OCI-LY1 (cell line): ENCODE data around the gene C8A.

ENCODE experiments used
- H2AFZ ChIP-seq: fragments of 200-600 bp; sonication (generic), shearing (Covaris generic); 2 replicates; pipeline ENCODE4 v1.6.0; 2014; ENCODE audit warnings: antibody characterized with exemption, mild to moderate bottlenecking, low read length
- H3F3A ChIP-seq: fragments of 200-600 bp; sonication (generic), shearing (Covaris generic); 2 replicates; pipeline ENCODE4 v1.6.0; 2014; ENCODE audit warnings: mild to moderate bottlenecking, antibody characterized with exemption, low read length, moderate library complexity; ENCODE audit not compliant: insufficient read depth
- H3K27ac ChIP-seq: fragments of 200-600 bp; sonication (generic); 2 replicates; pipeline ENCODE4 v1.5.1; 2014; ENCODE audit warnings: low read length, mixed run types, mild to moderate bottlenecking, low read depth; ENCODE audit not compliant: poor library complexity, severe bottlenecking
- H3K27me3 ChIP-seq: fragments of 200-600 bp; sonication (generic); 2 replicates; pipeline ENCODE4 v1.6.0; 2014; ENCODE audit warnings: antibody characterized with exemption, mild to moderate bottlenecking, low read length, moderate library complexity; ENCODE audit not compliant: insufficient read depth
- H3K36me3 ChIP-seq: fragments of 200-600 bp; sonication (generic); 2 replicates; pipeline ENCODE4 v1.6.1; 2014; ENCODE audit warnings: mild to moderate bottlenecking, antibody characterized with exemption, low read length, moderate library complexity, mixed read lengths; ENCODE audit not compliant: insufficient read depth
- H3K4me1 ChIP-seq: fragments of 200-600 bp; sonication (generic); 2 replicates; pipeline ENCODE4 v1.5.1; 2014; ENCODE audit warnings: mild to moderate bottlenecking, low read length, moderate library complexity; ENCODE audit not compliant: insufficient read depth, severe bottlenecking
- H3K4me2 ChIP-seq: fragments of 200-600 bp; sonication (generic), shearing (Covaris generic); 2 replicates; pipeline ENCODE4 v1.6.1; 2014; ENCODE audit warnings: low read length
- H3K4me3 ChIP-seq: fragments of 200-600 bp; sonication (generic); 2 replicates; pipeline ENCODE4 v1.5.1; 2014; ENCODE audit warnings: low read length, low read depth, mild to moderate bottlenecking, mixed read lengths; ENCODE audit not compliant: poor library complexity, severe bottlenecking
- H3K79me2 ChIP-seq: fragments of 200-600 bp; shearing (Covaris generic); 2 replicates; pipeline ENCODE4 v1.6.1; 2016; ENCODE audit warnings: mixed run types, low read length, mixed read lengths; ENCODE audit not compliant: insufficient read depth
- H3K9ac ChIP-seq: fragments of 200-600 bp; sonication (generic), shearing (Covaris generic); 2 replicates; pipeline ENCODE4 v1.6.1; 2014; ENCODE audit warnings: mild to moderate bottlenecking, low read length, mixed read lengths
- H3K9me2 ChIP-seq: fragments of 200-600 bp; sonication (generic), shearing (Covaris generic); 2 replicates; pipeline ENCODE4 v1.6.1; 2014; ENCODE audit warnings: low read depth, mild to moderate bottlenecking, low read length, mixed read lengths
- H3K9me3 ChIP-seq: fragments of 200-600 bp; shearing (Covaris generic); 2 replicates; pipeline ENCODE4 v1.6.1; 2014; ENCODE audit warnings: low read length, mixed read lengths
- H4K20me1 ChIP-seq: fragments of 200-600 bp; sonication (generic), shearing (Covaris generic); 2 replicates; pipeline ENCODE4 v1.6.0; 2016; ENCODE audit warnings: mild to moderate bottlenecking, low read length; ENCODE audit not compliant: insufficient read depth
- CTCF ChIP-seq: fragments of 200-600 bp; sonication (generic), shearing (Covaris generic); IDR thresholded peaks from 2 replicates; pipeline ENCODE4 v1.5.1; 2017; ENCODE audit warnings: mild to moderate bottlenecking, antibody characterized with exemption, low read length, moderate library complexity, mixed read lengths
- EZH2 ChIP-seq: fragments of 200-600 bp; sonication (generic), shearing (Covaris generic); IDR thresholded peaks from 2 replicates; pipeline ENCODE4 v1.8.0; 2017; ENCODE audit warnings: borderline replicate concordance, mixed run types, mild to moderate bottlenecking, antibody characterized with exemption, low read length, moderate library complexity, mixed read lengths

Gene C8A

GRCh38 chr1:56934430-56935060 lies 79.9 kb downstream of the C8A start:
- no peak overlapping the region for H3K9ac ChIP-seq
- H3K4me1 ChIP-seq, result no peaks in the 10 kb centered on the region
- H3K79me2 ChIP-seq, result no peaks in the 10 kb centered on the region
- H3K9me3 ChIP-seq, result no peaks in the 10 kb centered on the region
- no peak overlapping the region for H2AFZ ChIP-seq
- TF ChIP-seq EZH2 (no peak), CTCF (no peak)
- H3K9me2 ChIP-seq, result no peaks in the 10 kb centered on the region
- no peaks in the 10 kb centered on the region for H3K36me3 ChIP-seq
- no peak overlapping the region for H3K27ac ChIP-seq
- no peak overlapping the region for H3K4me3 ChIP-seq
- H3K27me3 ChIP-seq, result no peaks in the 10 kb centered on the region
- no peak overlapping the region for H3K4me2 ChIP-seq
- H4K20me1 ChIP-seq, result no peaks in the 10 kb centered on the region
- H3F3A ChIP-seq, result no peaks in the 10 kb centered on the region

- no peaks in the 10 kb centered on the region for H3K9me2 ChIP-seq
- H3K27me3 ChIP-seq, result no peaks in the 10 kb centered on the region
- H3K9me3 ChIP-seq, result no peaks in the 10 kb centered on the region
- no peaks in the 10 kb centered on the region for H4K20me1 ChIP-seq
- no peaks in the 10 kb centered on the region for H3K4me1 ChIP-seq
- no peak overlapping the region for H3K27ac ChIP-seq
- no peak overlapping the region for H3K4me2 ChIP-seq
- no peaks in the 10 kb centered on the region for H3F3A ChIP-seq
- H3K79me2 ChIP-seq, result no peaks in the 10 kb centered on the region
- H3K36me3 ChIP-seq, result no peaks in the 10 kb centered on the region
- H3K9ac ChIP-seq, result no peak overlapping the region
- TF ChIP-seq CTCF (no peak), EZH2 (no peak)
- no peak overlapping the region for H2AFZ ChIP-seq
- H3K4me3 ChIP-seq, result no peak overlapping the region
Observed at GRCh38 chr1:56938646-56939045, 84.0 kb downstream of the C8A start.

DNA sequence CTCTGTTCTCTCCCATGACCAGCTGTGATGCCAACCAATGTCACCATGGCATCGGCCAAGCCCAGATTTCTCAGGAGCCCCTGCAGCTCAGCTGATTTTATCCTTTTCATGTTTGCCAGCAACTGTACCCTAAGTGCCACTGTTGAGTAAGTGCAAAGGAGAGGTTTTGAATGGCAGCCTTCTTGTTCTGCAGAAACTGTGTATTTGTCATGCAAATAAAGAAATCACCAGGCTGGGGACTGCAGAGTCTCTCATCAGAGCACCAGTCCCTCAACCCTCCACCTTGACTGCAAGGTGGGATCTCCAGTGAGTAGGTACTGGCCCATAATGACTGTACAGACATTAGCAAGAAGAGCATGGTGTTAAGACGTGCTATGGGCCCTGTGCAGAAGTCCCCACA lies 84.6 kb downstream of the C8A start:
- Histone ChIP-seq H2AFZ (no peak overlapping the region), H3K27me3 (no peaks in the 10 kb centered on the region), H3K9ac (no peak overlapping the region), H3K27ac (no peak overlapping the region), H4K20me1 (no peaks in the 10 kb centered on the region), H3K4me3 (no peak overlapping the region), H3K9me2 (no peaks in the 10 kb centered on the region), H3K4me1 (no peaks in the 10 kb centered on the region), H3K79me2 (no peaks in the 10 kb centered on the region), H3K4me2 (no peak overlapping the region), H3K9me3 (no peaks in the 10 kb centered on the region), H3F3A (no peaks in the 10 kb centered on the region), H3K36me3 (no peaks in the 10 kb centered on the region)
- TF ChIP-seq CTCF, result no peak
- no peak for TF ChIP-seq EZH2
